ENCODE measurements around the gene TMCC2. TPM values are rescaled to one million over a fixed set of nuclear protein-coding genes. Genes with fewer than 3 reads are reported as not detected.
"Not testable (repeated sequence)": the region's sequence is repeated elsewhere in the genome, so short reads cannot be mapped to it uniquely, and the experiment has no call there.

The TMCC2 gene
- total RNA-seq, 1 donor from 2014 or later = 3.4 TPM

DNA sequence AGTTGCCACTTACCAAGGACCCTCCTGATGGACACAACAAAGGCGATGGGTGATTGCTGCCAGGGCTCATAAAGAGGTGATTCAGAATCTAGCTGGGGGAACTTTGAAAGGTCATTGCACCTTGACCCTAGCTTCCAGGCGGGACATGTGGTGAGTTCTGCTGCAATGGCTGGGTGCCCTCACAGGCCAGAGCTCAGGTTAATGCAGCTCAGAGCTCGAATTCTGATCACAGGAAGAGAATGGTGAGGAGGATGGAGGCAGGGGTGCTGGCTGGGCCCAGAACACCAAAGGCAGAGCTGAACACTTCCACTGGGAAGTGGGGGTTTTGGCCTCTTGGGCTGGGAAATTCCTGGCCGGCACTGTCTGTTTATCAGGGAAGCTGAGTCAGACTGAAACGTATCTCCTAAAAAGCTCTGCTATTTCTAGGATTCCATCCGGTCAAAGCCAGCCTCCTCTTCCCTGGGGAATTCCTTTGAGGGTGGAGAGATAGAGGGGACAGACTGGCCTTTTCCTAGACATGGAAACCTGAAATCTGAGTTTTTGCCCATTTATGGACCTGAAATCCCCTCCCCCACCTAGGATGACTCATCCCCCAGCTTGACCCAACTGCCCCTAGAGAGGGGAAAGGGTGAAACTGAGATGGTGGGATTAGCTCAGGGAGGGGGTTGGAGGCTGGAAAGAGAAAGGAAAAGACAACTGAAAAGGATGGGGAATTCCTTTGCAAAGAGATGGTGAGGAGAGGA, 66.6 kb downstream of the TMCC2 start:
- H3K27ac Mint-ChIP-seq (ENCODE audit: unreplicated experiment) = peak overlapping the region; percentile 90
- DNase-seq (ENCODE audit: extremely low spot score, unreplicated experiment) = no peak
- no peak for TF ChIP-seq CTCF (IDR thresholded peaks at IDR 0.05)
- no peaks in the 10 kb centered on the region for H3K27me3 Mint-ChIP-seq (ENCODE audit: unreplicated experiment)
- no peaks in the 10 kb centered on the region for H3K36me3 Mint-ChIP-seq (ENCODE audit: unreplicated experiment)
- H3K9me3 Mint-ChIP-seq (ENCODE audit: unreplicated experiment) = no peaks in the 10 kb centered on the region
- no peak overlapping the region for H3K4me3 Mint-ChIP-seq (ENCODE audit: unreplicated experiment)
- peaks cover 53% of the 10 kb centered on the region for H3K4me1 Mint-ChIP-seq (ENCODE audit: unreplicated experiment)

- Mint-ChIP-seq H3K9me3 (ENCODE audit: unreplicated experiment) (no peaks in the 10 kb centered on the region), H3K4me1 (ENCODE audit: unreplicated experiment) (peaks cover 59% of the 10 kb centered on the region), H3K27me3 (ENCODE audit: unreplicated experiment) (no peaks in the 10 kb centered on the region), H3K36me3 (ENCODE audit: unreplicated experiment) (no peaks in the 10 kb centered on the region), H3K4me3 (ENCODE audit: unreplicated experiment) (no peak overlapping the region), H3K27ac (ENCODE audit: unreplicated experiment) (peak overlapping the region; percentile 90)
- no peak for DNase-seq (ENCODE audit: extremely low spot score, unreplicated experiment)
- TF ChIP-seq CTCF (IDR thresholded peaks at IDR 0.05) = no peak
Observed at GRCh38 chr1:205294934-205295333, 67.2 kb downstream of the TMCC2 start.

DNA sequence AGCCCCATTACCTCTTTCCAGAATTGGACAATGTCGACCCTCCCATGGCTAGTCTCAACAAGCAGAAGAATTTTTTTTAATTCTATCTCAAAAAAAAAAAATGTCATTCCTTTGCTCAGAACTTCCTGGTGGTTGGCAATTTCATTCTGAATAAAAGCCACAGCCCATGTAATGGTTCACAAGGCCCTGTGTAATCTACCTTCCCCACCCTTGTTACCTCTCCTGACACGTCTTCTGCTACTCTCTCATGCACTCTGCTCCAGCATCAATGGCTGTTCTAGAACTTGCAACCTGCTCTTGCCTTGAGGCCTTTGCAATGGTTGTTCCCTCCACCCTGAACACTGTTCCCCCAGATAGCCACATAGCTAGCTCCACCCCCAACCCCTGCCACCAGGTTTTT, 68.4 kb downstream of the TMCC2 start:
- no peaks in the 10 kb centered on the region for H3K36me3 Mint-ChIP-seq (ENCODE audit: unreplicated experiment)
- no peak overlapping the region for H3K4me3 Mint-ChIP-seq (ENCODE audit: unreplicated experiment)
- H3K27me3 Mint-ChIP-seq (ENCODE audit: unreplicated experiment) = no peaks in the 10 kb centered on the region
- DNase-seq (ENCODE audit: extremely low spot score, unreplicated experiment) = no peak
- H3K27ac Mint-ChIP-seq (ENCODE audit: unreplicated experiment) = peak overlapping the region; percentile 40
- peaks cover 70% of the 10 kb centered on the region for H3K4me1 Mint-ChIP-seq (ENCODE audit: unreplicated experiment)
- no peaks in the 10 kb centered on the region for H3K9me3 Mint-ChIP-seq (ENCODE audit: unreplicated experiment)
- no peak for TF ChIP-seq CTCF (IDR thresholded peaks at IDR 0.05)

DNA sequence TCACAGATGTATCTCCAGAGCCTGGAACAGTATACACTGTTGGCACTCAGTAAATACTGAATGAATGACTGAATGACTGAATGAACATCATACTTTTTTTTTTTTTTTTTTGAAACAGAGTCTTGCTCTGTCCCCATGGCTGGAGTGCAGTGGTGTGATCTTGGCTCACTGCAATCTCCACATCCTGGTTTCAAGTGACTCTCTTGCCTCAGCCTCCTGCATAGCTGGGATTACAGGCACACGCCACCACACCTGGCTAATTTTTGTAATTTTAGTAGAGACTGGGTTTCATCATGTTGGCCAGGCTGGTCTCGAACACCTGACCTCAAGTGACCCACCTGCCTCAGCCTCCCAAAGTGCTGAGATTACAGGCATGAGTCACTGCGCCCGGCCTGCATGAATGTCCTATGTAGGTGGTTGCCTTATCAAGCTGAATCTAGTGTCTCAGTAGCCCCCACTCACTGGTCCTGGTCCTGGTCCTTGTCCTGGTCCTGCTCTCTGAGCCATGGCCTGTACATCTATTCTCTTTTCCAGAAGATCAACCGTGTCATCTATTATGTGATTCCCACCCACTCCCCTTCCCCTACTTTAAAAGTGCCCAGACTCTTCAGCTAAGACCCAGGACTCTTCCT, 69.9 kb downstream of the TMCC2 start:
- not testable (repeated sequence) for H3K36me3 Mint-ChIP-seq (ENCODE audit: unreplicated experiment); H3K27me3 Mint-ChIP-seq (ENCODE audit: unreplicated experiment); DNase-seq (ENCODE audit: extremely low spot score, unreplicated experiment); H3K9me3 Mint-ChIP-seq (ENCODE audit: unreplicated experiment); H3K4me3 Mint-ChIP-seq (ENCODE audit: unreplicated experiment)
- Mint-ChIP-seq H3K27ac (ENCODE audit: unreplicated experiment) (peak overlapping the region; percentile 93), H3K4me1 (ENCODE audit: unreplicated experiment) (peaks cover 84% of the 10 kb centered on the region)

DNA sequence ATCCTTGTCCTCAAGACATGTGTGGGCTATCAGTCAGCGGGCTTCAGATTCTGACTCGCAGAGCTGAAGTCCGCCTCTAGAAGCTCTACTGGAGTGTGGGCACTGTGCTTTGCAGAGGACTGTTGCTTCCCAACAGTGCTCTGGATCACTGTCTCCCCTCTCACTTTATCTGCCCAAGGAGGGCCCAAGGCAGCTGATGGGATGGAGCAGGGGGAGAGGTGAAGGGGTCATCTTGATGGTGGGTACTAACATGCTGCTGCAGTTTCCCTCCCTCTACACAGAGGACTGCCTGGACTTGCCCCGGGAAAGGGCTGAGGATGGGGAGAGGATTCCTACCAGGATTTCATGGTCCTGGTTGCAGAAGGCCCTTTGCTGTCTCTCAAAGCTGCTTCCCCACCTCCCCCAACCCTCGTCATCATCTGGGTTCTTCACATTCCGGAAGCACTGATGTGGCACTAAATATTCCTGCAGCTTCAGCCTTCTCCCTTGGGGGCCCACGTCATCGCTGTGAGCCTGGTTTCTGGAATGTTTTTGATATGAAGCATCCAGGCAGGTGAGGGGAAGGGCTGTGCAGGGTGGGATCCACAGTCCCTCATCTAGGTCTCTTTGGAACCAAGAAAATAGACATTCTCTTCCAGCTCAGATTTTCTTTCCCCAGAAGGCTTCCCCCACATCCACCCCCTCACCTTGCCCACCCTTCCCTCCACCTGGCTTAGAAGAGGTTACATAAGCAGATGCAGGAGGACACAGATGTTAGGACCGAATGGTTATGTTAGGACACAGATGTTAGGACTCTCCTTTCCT, 70.6 kb downstream of the TMCC2 start:
- no peaks in the 10 kb centered on the region for H3K27me3 Mint-ChIP-seq (ENCODE audit: unreplicated experiment)
- peaks cover 79% of the 10 kb centered on the region for H3K4me1 Mint-ChIP-seq (ENCODE audit: unreplicated experiment)

More for the DNA sequence above, 70.6 kb downstream of the TMCC2 start:
- no peak for TF ChIP-seq CTCF (IDR thresholded peaks at IDR 0.05)
- no peaks in the 10 kb centered on the region for H3K9me3 Mint-ChIP-seq (ENCODE audit: unreplicated experiment)
- H3K4me3 Mint-ChIP-seq (ENCODE audit: unreplicated experiment) = no peak overlapping the region
- peak overlapping the region; percentile 93 for H3K27ac Mint-ChIP-seq (ENCODE audit: unreplicated experiment)
- H3K36me3 Mint-ChIP-seq (ENCODE audit: unreplicated experiment) = peaks cover 2% of the 10 kb centered on the region
- no peak for DNase-seq (ENCODE audit: extremely low spot score, unreplicated experiment)
